SK-N-SH treated with all-trans-retinoic acid at 6 μM for 48 hours (cell line): ENCODE measurements around the gene DAB1.

Experiments used
- ATAC-seq: fragments of 200-7000 bp; cut with Tn5 transposase; 3 replicates; pipeline ENCODE4 v1.9.1; 2020; ENCODE audit warnings: mild to moderate bottlenecking, moderate library complexity
- BACH2 ChIP-seq: fragments of 250-450 bp; sonication (Bioruptor Pico); IDR thresholded peaks from 2 replicates; pipeline ENCODE4 v1.9.0; 2021; ENCODE audit warnings: mild to moderate bottlenecking, borderline replicate concordance
- ESRRG ChIP-seq: fragments of 250-450 bp; sonication (Bioruptor Pico); IDR thresholded peaks from 2 replicates; pipeline ENCODE4 v1.6.1; 2021; ENCODE audit warnings: mild to moderate bottlenecking
- GLIS3 ChIP-seq: fragments of 250-450 bp; sonication (Bioruptor Pico); IDR thresholded peaks from 2 replicates; pipeline ENCODE4 v1.5.0; 2020; ENCODE audit warnings: mild to moderate bottlenecking, moderate library complexity
- ISL1 ChIP-seq: fragments of 250-450 bp; sonication (Bioruptor Pico); IDR thresholded peaks from 2 replicates; pipeline ENCODE4 v2.1.2; 2022; ENCODE audit warnings: mild to moderate bottlenecking, moderate library complexity
- OSR1 ChIP-seq: fragments of 250-450 bp; sonication (Bioruptor Pico); IDR thresholded peaks from 2 replicates; pipeline ENCODE4 v1.8.0; 2022; ENCODE audit warnings: moderate library complexity, mild to moderate bottlenecking, inconsistent platforms
- PPARA ChIP-seq: fragments of 250-450 bp; sonication (Bioruptor Pico); IDR thresholded peaks from 2 replicates; pipeline ENCODE4 v1.5.0; 2020; ENCODE audit warnings: mild to moderate bottlenecking, borderline replicate concordance
- RARB ChIP-seq: fragments of 250-450 bp; sonication (Bioruptor Pico); IDR thresholded peaks from 2 replicates; pipeline ENCODE4 v1.8.0; 2021; ENCODE audit warnings: mild to moderate bottlenecking, moderate library complexity
- SNAI2 ChIP-seq: fragments of 250-450 bp; sonication (Bioruptor Pico); IDR thresholded peaks from 2 replicates; pipeline ENCODE4 v1.5.0; 2020; ENCODE audit warnings: mild to moderate bottlenecking, moderate library complexity
- TCF4 ChIP-seq: fragments of 250-450 bp; sonication (Bioruptor Pico); IDR thresholded peaks from 2 replicates; pipeline ENCODE4 v1.8.0; 2021; ENCODE audit warnings: mild to moderate bottlenecking, moderate library complexity, borderline replicate concordance
- ZC3H10 ChIP-seq: fragments of 250-450 bp; sonication (Bioruptor Pico); IDR thresholded peaks from 2 replicates; pipeline ENCODE4 v1.5.1; 2021; ENCODE audit warnings: mild to moderate bottlenecking, moderate library complexity
- ZFP3 ChIP-seq: fragments of 250-450 bp; sonication (Bioruptor Pico); IDR thresholded peaks from 2 replicates; pipeline ENCODE4 v1.5.0; 2020; ENCODE audit warnings: mild to moderate bottlenecking, moderate library complexity
- ZFP30 ChIP-seq: fragments of 450-650 bp; formaldehyde crosslinking; IDR thresholded peaks from 2 replicates; pipeline ENCODE4 v1.5.0; 2022; ENCODE audit warnings: mild to moderate bottlenecking, moderate library complexity
- ZNF8 ChIP-seq: fragments of 450-650 bp; formaldehyde crosslinking; IDR thresholded peaks from 2 replicates; pipeline ENCODE4 v1.5.0; 2020; ENCODE audit warnings: mild to moderate bottlenecking, moderate library complexity
- TF ChIP-seq, protein P1 (sequence below): fragments of 250-450 bp; sonication (Bioruptor Pico); IDR thresholded peaks from 2 replicates; pipeline ENCODE4 v1.5.1; 2020; ENCODE audit warnings: low read depth, mild to moderate bottlenecking, moderate library complexity
- TF ChIP-seq, protein P2 (sequence below): fragments of 250-450 bp; sonication (Bioruptor Pico); IDR thresholded peaks from 2 replicates; pipeline ENCODE4 v1.5.0; 2020; ENCODE audit warnings: mild to moderate bottlenecking, moderate library complexity
- TF ChIP-seq, protein P3 (sequence below): fragments of 250-450 bp; sonication (Bioruptor Pico); IDR thresholded peaks from 2 replicates; pipeline ENCODE4 v1.8.0; 2021; ENCODE audit warnings: low read depth, mild to moderate bottlenecking, moderate library complexity, borderline replicate concordance
- TF ChIP-seq, protein P4 (sequence below): fragments of 250-450 bp; sonication (Bioruptor Pico); IDR thresholded peaks from 2 replicates; pipeline ENCODE4 v1.8.0; 2020; ENCODE audit warnings: mild to moderate bottlenecking, moderate library complexity, borderline replicate concordance

Gene DAB1

DNA sequence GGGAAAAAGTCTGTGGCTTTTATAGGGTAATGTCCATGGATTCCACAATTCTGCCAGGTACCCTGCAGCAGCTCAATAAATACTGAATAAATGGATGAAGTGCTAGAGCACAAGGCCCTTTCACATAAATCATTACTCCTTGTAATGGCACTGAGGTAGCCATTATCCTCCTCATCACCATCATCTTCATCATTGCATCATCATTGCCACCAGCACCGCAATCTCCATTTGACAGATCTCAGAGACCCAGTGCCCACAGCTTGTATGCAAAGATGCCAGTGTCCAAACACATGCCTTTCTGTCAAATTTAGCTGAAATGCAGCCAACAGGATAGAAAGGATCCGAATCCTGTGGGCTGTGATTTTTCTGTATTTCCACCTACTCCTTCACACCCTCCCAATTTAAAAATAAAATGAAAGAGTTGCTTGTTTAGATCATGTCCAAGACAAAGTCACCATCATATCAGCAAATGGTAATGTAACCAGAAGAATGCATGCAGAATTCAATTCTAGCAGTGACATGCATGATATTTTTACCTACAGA is 17.4 kb downstream of the DAB1 start:
- no peak for TF ChIP-seq ESRRG (CRISPR knock-in tag)
- TF ChIP-seq ZFP30 (CRISPR knock-in tag) = no peak
- no peak for TF ChIP-seq ZFP3 (CRISPR knock-in tag)
- TF ChIP-seq RARB (CRISPR knock-in tag) = no peak
- TF ChIP-seq, protein P1, sequence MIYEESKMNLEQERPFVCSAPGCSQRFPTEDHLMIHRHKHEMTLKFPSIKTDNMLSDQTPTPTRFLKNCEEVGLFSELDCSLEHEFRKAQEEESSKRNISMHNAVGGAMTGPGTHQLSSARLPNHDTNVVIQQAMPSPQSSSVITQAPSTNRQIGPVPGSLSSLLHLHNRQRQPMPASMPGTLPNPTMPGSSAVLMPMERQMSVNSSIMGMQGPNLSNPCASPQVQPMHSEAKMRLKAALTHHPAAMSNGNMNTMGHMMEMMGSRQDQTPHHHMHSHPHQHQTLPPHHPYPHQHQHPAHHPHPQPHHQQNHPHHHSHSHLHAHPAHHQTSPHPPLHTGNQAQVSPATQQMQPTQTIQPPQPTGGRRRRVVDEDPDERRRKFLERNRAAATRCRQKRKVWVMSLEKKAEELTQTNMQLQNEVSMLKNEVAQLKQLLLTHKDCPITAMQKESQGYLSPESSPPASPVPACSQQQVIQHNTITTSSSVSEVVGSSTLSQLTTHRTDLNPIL = no peak
- TF ChIP-seq ZC3H10 (CRISPR knock-in tag) = no peak
- no peak for TF ChIP-seq ZNF8 (CRISPR knock-in tag)
- TF ChIP-seq BACH2 (CRISPR knock-in tag) = no peak
- TF ChIP-seq OSR1 (CRISPR knock-in tag) = no peak
- TF ChIP-seq SNAI2 = no peak
- TF ChIP-seq GLIS3 (CRISPR knock-in tag) = no peak
- no peak for TF ChIP-seq ISL1 (CRISPR knock-in tag)
- no peak for TF ChIP-seq TCF4 (CRISPR knock-in tag)
- no peak for ATAC-seq

DNA sequence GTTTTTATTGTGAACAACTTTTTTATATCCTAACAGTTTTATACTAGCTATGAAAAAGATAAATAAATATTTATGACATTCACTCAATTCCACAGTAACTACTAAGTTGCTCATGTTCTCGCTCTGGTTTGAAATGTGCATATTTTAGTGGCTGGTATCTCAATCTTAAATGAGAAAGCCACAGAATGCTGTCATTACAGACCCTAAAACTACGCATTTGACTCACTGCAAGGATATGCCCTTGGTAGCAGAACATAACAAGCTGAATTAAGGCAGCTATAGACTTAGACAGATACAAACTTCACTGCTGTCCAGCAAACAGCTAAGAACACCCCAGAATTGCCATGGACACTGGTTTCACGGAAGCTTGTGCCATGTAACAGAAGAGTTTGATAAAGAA is 19.0 kb downstream of the DAB1 start:
- no peak for TF ChIP-seq ZC3H10 (CRISPR knock-in tag)
- no peak for TF ChIP-seq ZFP3 (CRISPR knock-in tag)
- TF ChIP-seq ZFP30 (CRISPR knock-in tag) = no peak
- ATAC-seq = peak; percentile 56; the same call in 2 of the 3 replicates

DNA sequence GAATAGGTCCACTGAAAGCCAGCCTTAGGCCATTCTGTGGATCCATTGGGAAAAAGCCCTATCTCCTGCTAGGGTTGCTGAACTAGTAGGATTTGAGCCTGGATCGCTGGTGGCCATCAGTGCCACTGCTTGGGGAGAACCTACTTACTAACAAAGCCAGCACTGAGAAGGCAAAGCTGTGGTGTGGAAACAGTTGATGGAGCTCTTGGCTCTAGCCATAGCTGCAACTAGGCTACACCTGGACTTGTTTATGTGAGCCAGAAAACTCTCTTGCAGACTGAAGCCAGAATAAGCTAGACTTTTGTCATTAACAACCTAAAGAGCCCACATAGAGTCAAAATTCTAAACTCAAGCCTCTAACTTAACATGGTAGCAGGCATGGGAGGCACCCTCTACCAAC is 20.7 kb downstream of the DAB1 start:
- ATAC-seq = no peak

DNA sequence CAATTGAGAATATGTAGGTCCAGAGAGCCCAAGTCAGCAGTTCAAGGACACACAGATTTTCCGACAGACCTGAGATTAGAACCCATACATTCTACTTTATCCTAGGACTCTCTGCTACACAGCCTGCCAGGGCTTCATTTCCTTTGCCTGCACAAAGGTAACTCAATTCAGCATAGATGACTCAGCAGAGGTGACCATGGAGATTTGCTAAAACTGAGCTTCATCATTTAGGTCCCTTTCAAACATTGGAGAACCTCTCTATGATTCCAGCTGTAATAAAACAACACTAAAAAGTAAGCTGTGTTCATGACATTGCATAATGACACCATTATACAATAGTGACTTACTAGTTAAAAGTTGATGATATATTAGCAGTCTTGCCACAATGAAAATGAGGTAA is 22.2 kb downstream of the DAB1 start:
- TF ChIP-seq ZFP30 (CRISPR knock-in tag) = no peak
- TF ChIP-seq, protein P2, sequence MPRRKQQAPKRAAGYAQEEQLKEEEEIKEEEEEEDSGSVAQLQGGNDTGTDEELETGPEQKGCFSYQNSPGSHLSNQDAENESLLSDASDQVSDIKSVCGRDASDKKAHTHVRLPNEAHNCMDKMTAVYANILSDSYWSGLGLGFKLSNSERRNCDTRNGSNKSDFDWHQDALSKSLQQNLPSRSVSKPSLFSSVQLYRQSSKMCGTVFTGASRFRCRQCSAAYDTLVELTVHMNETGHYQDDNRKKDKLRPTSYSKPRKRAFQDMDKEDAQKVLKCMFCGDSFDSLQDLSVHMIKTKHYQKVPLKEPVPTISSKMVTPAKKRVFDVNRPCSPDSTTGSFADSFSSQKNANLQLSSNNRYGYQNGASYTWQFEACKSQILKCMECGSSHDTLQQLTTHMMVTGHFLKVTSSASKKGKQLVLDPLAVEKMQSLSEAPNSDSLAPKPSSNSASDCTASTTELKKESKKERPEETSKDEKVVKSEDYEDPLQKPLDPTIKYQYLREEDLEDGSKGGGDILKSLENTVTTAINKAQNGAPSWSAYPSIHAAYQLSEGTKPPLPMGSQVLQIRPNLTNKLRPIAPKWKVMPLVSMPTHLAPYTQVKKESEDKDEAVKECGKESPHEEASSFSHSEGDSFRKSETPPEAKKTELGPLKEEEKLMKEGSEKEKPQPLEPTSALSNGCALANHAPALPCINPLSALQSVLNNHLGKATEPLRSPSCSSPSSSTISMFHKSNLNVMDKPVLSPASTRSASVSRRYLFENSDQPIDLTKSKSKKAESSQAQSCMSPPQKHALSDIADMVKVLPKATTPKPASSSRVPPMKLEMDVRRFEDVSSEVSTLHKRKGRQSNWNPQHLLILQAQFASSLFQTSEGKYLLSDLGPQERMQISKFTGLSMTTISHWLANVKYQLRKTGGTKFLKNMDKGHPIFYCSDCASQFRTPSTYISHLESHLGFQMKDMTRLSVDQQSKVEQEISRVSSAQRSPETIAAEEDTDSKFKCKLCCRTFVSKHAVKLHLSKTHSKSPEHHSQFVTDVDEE (CRISPR knock-in tag) = no peak
- no peak for TF ChIP-seq GLIS3 (CRISPR knock-in tag)
- no peak for TF ChIP-seq ESRRG (CRISPR knock-in tag)
- no peak for ATAC-seq

More for the DNA sequence above, 20.7 kb downstream of the DAB1 start:
- TF ChIP-seq ZFP3 (CRISPR knock-in tag) = no peak
- no peak for TF ChIP-seq GLIS3 (CRISPR knock-in tag)
- TF ChIP-seq ZC3H10 (CRISPR knock-in tag) = no peak

DNA sequence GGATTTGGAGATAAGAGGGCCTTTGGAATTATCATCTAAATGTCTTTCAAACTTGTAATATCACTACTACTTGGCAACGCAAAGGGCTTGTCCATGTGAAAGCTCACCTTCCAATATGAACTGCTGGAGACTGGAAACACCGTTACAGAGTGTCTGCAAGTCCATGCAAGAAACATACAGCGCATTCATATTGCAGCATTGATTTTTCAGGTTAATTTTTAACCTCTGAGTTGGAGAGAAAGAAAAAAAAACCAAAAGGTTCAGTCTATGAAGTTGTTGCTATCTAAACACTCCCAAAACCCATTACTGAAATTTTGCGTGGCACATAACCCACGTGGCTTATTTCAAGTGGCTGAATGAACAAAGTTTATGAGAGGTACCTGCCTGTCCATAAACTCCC is 23.8 kb downstream of the DAB1 start:
- TF ChIP-seq RARB (CRISPR knock-in tag) (no peak), ZFP30 (CRISPR knock-in tag) (no peak), ISL1 (CRISPR knock-in tag) (no peak), BACH2 (CRISPR knock-in tag) (no peak)
- TF ChIP-seq, protein P1 = no peak
- ATAC-seq = no peak

DNA sequence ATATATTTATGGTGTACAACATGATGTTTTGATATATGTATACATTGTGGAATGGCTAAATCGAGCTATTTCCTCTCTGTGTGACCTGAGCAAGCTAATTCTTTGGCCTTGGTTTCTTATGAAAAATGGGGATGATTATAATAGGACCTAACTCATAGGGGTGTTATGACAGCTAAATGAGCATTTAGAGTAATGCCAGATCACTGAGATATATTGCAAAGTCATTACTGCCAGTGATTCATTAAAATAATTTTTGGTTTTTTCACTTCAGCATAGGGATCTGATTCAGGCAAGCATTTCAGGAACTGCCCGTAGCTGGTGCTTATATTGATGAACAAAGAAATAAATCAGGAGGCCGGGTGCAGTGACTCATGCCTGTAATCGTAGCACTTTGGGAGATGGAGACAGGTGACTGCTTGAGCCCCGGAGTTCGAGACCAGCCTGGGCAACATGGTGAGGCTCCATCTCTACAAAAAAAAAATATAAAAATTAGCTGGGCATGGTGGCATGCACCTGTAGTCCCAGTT is 30.7 kb downstream of the DAB1 start:
- TF ChIP-seq ESRRG (CRISPR knock-in tag) (no peak), RARB (CRISPR knock-in tag) (no peak)
- ATAC-seq = no peak

DNA sequence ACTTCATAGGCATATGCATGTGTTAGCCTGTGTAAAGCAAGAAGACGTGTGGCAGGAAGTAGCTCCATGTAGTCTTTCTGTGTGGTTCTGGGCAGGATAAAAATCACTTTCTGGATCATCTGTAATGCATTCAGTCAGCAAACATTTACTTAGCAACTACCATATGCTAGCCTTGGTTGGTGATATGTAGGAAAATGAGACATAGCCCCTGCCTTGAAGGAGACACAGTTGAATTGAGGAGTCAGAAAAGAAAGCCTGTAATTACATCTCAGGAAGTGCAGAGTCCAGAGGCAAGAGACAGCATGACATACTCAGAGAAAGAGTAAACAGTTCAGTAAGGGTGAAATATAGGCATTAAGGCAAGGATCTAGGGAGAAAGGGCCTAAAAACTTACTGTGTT is 38.5 kb downstream of the DAB1 start:
- no peak for ATAC-seq
- TF ChIP-seq OSR1 (CRISPR knock-in tag) (no peak), ISL1 (CRISPR knock-in tag) (no peak), ZFP3 (CRISPR knock-in tag) (no peak), ZC3H10 (CRISPR knock-in tag) (no peak), GLIS3 (CRISPR knock-in tag) (no peak), PPARA (CRISPR knock-in tag) (no peak), BACH2 (CRISPR knock-in tag) (no peak), ESRRG (CRISPR knock-in tag) (no peak), TCF4 (CRISPR knock-in tag) (no peak)
- TF ChIP-seq, protein P3, sequence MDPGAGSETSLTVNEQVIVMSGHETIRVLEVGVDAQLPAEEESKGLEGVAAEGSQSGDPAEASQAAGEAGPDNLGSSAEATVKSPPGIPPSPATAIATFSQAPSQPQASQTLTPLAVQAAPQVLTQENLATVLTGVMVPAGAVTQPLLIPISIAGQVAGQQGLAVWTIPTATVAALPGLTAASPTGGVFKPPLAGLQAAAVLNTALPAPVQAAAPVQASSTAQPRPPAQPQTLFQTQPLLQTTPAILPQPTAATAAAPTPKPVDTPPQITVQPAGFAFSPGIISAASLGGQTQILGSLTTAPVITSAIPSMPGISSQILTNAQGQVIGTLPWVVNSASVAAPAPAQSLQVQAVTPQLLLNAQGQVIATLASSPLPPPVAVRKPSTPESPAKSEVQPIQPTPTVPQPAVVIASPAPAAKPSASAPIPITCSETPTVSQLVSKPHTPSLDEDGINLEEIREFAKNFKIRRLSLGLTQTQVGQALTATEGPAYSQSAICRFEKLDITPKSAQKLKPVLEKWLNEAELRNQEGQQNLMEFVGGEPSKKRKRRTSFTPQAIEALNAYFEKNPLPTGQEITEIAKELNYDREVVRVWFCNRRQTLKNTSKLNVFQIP (CRISPR knock-in tag) = no peak
- TF ChIP-seq, protein P1 = no peak
- TF ChIP-seq, protein P4, sequence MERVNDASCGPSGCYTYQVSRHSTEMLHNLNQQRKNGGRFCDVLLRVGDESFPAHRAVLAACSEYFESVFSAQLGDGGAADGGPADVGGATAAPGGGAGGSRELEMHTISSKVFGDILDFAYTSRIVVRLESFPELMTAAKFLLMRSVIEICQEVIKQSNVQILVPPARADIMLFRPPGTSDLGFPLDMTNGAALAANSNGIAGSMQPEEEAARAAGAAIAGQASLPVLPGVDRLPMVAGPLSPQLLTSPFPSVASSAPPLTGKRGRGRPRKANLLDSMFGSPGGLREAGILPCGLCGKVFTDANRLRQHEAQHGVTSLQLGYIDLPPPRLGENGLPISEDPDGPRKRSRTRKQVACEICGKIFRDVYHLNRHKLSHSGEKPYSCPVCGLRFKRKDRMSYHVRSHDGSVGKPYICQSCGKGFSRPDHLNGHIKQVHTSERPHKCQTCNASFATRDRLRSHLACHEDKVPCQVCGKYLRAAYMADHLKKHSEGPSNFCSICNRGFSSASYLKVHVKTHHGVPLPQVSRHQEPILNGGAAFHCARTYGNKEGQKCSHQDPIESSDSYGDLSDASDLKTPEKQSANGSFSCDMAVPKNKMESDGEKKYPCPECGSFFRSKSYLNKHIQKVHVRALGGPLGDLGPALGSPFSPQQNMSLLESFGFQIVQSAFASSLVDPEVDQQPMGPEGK (CRISPR knock-in tag) = no peak
